GM18505 (cell line): Measurements from ENCODE around the gene DDX55.
"Not testable (repeated sequence)": the region's sequence is repeated elsewhere in the genome, so short reads cannot be mapped to it uniquely, and the experiment has no call there.

ENCODE experiments used
- ATAC-seq: cut with Tn5 transposase; IDR thresholded peaks from one replicate; pipeline ENCODE4 v1.9.1; 2021; ENCODE audit not compliant: unreplicated experiment
- POLR2A ChIP-seq: IDR thresholded peaks from 4 replicates; pipeline ENCODE4 v1.6.1; 2011; ENCODE audit warnings: borderline replicate concordance; ENCODE audit not compliant: insufficient read depth, insufficient read length; ENCODE audit errors: extremely low read depth

DDX55 gene

GRCh38 chr12:123601602-123602489 lies at the start of gene DDX55:
Gene DDX55, plus strand, starts transcription at chr12:123602099. Its CDS starts 50 bp downstream, at chr12:123602149.
- ATAC-seq = peak; percentile 92
- peak; percentile 93 for TF ChIP-seq POLR2A

- ATAC-seq = not testable (repeated sequence)
Measured at GRCh38 chr12:123554136-123554535, 47.8 kb upstream of the DDX55 start.

GRCh38 chr12:123554843-123555242 lies 47.1 kb upstream of the DDX55 start:
- ATAC-seq = not testable (repeated sequence)

- ATAC-seq = not testable (repeated sequence)
Measured at GRCh38 chr12:123558487-123558886, 43.4 kb upstream of the DDX55 start.

GRCh38 chr12:123559468-123559867 lies 42.4 kb upstream of the DDX55 start:
- no peak for TF ChIP-seq POLR2A
- no peak for ATAC-seq

GRCh38 chr12:123571343-123571813 lies 30.5 kb upstream of the DDX55 start:
- ATAC-seq = no peak
- no peak for TF ChIP-seq POLR2A

GRCh38 chr12:123572391-123572790 lies 29.5 kb upstream of the DDX55 start:
- no peak for ATAC-seq
- no peak for TF ChIP-seq POLR2A

- no peak for ATAC-seq
- no peak for TF ChIP-seq POLR2A
Measured at GRCh38 chr12:123573870-123574269, 28.0 kb upstream of the DDX55 start.

GRCh38 chr12:123576611-123577010 lies 25.3 kb upstream of the DDX55 start:
- ATAC-seq = no peak

GRCh38 chr12:123578243-123578642 lies 23.7 kb upstream of the DDX55 start:
- ATAC-seq = no peak
- no peak for TF ChIP-seq POLR2A

More at GRCh38 chr12:123576611-123577010, 25.3 kb upstream of the DDX55 start:
- no peak for TF ChIP-seq POLR2A

GRCh38 chr12:123578829-123579228 lies 23.1 kb upstream of the DDX55 start:
- not testable (repeated sequence) for ATAC-seq

- no peak for TF ChIP-seq POLR2A
- ATAC-seq = no peak
Measured at GRCh38 chr12:123580772-123581171, 21.1 kb upstream of the DDX55 start.

- ATAC-seq = no peak
- no peak for TF ChIP-seq POLR2A
Measured at GRCh38 chr12:123591702-123592481, 10.0 kb upstream of the DDX55 start.

- TF ChIP-seq POLR2A = no peak
- ATAC-seq = no peak
Measured at GRCh38 chr12:123595729-123596128, 6.2 kb upstream of the DDX55 start.
